Effector CD4-positive, alpha-beta T cell (primary cell): ENCODE data around the gene KCNG4.

Experiments
- DNase-seq: peaks from one replicate; pipeline ENCODE4 v3.0.0-alpha.2; 2020

KCNG4 gene

DNA sequence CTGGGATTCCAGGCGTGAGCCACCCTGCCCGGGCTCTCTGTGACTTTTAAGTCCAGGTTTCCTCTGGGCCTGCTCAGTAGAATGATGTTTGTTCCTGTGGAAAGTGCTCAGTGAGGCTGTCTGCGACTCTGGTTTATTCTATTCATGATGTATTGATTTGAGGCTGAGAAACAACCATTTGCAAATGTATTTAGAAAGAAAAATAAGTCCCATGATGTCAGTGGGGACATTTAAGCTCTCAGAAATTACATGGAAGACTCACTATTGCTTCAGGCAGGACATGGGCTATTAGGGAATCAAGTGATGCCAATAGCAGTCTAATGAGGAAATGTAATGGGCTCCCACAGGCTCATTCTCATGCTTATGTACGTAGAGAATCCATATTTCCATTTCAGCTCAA lies 22.2 kb upstream of the KCNG4 start:
- no peak for DNase-seq

DNA sequence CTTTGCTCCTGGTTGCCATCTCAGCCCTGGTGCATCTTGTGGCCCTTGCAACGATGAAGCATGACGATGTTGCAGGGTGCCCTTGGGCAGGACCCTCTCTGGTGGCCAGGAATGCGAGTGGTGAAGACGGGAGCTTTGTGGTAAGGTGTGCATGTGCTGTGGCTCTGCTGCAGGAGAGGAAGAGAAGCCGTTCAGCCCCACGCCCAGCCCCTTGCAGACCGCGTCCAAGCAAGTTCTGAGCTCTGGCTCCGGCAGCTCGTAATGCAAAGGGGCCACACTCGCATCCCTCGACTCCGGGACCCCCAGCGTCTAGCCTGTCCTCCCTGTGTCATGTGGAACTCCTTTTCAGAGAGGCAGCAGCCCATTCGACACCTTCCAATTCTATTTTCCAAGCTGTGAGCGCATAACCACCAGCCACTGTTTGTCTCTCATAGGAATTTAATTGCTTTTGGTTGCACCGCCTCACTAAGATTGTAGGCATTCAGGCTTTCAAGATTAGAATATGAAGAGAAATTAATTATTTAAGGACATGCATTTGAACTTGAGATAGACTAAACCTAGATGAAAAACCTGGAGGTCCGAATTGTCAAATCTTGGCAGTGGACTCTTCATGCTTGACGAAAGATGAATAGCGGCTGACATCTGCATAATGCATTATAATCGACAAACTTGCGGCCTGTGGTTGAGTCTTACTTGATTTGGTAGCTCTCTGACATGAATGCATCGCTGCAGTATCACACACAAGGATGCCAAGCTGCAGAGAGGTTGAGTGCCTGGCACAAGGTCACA lies 21.1 kb upstream of the KCNG4 start:
- no peak for DNase-seq

DNA sequence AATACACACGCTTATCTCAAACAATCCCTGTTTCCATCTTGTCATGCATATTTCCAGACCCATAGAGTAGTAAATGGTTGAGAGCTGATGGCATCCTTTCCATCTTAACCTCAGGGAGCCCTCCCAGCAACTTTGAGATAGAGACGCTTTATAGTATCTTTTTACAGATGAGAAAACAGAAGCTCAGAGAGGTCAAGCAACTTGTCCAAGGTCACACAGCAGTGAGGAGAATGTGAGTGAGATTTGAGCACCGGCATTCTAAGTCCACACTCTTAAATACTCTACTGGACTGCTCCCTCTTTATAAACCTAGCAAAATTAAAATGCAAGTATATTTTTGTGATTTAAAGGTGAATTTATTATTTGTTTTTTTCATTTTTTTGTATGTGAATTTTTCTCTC lies 19.9 kb upstream of the KCNG4 start:
- DNase-seq = no peak

DNA sequence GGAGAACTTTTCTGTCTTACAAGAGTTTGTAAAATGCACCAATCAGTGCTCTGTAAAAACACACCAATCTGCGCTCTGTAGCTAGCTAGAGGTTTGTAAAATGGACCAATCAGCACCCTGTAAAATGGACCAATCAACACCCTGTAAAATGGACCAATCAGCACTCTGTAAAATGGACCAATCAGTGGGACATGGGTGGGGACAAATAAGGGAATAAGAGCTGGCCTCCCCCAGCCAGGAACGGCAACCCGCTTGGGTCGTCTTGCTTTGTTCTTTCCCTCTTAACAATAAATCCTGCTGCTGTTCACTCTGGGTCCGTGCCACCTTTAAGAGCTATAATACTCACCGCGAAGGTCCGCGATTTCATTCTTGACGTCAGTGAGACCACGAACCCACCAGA lies 18.5 kb upstream of the KCNG4 start:
- DNase-seq = no peak

DNA sequence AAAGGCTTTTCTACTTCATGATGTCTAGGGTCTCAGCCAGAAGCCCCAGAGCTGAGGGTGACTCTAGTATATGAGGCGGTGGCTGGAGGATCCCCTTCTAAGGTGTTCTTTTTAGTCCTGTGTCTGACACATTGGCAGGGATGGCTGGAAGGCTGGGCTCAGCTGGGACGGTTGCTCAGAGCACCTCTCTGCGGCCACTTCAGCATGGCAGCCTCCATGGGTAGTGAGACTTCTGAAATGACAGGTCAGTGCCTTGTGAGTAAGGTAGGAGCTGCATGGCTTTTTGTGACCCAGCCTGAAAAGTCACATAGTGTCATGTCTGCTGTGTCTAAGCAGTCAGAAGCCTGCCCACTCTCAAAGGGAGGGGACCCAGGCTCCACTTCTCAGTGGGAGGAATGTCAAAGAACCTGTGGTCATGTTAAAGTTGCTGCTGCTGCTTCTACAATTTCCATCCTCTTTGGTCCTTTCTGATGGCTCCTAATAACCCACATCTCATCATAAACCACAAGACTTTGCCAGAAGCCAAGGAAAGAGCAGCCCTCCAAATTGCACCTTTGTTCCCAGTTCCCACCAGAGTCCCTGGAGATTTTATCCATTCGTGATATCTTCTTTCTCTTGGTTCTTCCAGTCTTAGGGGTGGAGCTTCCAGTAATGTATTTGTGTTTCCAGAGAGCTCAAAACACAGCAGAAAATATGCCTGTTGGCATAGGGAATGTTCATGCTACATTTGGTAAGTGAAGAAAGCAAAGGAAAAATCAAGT lies 15.4 kb upstream of the KCNG4 start:
- no peak for DNase-seq

DNA sequence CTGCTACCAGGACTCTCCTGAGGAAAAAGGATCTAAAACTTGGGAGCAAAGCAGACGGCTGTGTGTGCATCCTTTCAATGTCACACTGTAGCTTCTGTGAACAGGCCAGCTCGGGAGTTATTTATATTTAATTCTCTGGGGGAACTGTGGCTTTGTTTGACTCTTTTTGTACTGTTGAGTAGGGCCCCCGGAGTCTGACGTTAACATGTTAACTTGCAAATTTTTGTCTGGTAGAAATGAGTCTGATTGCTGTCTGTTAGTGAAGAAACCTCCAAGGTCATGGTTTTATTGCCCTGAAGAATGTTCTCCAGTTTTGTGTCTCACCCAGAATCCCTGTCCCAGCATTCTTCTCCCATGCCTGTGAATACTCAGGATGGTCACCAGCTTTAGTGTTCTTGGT lies 14.2 kb upstream of the KCNG4 start:
- no peak for DNase-seq

DNA sequence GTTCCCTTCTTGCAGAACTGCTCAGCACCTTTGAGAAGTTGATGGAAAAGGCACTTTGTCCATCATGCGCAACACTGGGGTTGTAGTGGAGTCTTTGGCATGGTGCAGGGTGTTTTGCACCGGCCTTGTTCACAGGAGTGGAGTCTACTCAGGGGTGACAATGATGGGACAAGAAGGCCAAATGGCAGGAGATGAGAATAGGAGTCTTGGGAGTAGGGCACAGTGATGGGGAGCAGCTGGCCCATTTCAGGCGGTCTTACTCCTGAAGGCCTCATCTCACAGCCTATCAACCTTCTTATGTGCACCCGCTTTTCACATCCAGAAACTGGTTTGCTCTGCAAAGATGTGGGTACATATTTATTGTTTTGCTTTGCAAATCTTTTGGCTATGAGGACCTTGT lies 13.4 kb upstream of the KCNG4 start:
- DNase-seq = no peak

DNA sequence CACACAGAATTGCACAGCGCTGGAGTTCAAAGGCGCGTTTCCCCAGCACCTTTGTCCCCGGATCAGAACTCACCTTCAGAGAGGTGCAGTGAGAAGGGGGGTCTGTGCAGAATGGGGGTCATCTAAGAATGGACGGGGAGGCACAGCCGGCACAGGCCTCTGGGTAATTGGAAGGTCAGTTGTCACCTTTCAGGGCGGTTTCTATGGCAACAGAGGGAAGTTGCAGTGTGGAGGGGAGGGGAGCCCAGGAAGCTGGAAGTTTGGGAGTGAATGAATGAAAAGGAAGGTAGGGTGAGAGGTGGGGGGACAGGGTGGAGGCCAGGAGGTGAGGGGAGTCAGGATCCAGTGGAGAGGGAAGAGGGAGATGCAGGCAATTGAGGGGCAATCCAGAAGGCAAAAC lies 12.4 kb upstream of the KCNG4 start:
- no peak for DNase-seq

DNA sequence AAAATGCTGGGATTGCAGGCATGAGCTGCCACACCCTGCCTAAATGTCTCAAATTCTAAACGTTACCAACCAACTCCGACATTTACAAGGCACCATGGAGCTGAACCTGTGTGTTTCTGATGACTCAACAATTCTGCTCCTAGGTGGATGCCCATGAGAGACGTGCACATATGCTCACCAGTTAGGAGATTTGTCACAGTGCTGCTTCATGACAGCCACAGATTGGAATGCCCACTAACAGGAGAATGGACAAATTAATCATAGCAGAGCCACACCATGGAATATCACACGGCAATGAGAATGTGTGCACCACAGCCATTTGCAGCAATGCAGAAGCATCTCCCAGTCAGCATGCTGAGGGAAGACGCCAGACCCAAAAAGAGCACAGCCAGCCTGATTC lies 8.0 kb upstream of the KCNG4 start:
- DNase-seq = no peak

DNA sequence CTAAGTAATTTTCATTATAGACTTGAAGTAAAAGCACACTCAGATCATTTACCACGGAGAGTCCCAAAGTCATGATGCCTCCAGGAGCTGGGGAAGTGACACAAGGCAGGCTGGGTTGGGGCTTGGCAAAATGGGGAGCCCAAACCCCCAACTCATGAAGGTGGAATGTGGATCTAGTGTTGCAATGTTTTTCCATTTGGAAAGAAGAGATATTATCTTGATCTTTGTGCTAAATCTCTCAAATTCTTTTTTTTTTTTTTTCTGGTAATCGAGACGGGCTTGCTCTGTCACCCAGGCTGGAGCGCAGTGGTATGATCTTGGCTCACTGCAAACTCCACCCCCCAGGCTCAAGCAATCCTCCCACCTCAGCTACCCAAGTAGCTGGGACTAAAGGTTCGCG lies 7.5 kb upstream of the KCNG4 start:
- no peak for DNase-seq

DNA sequence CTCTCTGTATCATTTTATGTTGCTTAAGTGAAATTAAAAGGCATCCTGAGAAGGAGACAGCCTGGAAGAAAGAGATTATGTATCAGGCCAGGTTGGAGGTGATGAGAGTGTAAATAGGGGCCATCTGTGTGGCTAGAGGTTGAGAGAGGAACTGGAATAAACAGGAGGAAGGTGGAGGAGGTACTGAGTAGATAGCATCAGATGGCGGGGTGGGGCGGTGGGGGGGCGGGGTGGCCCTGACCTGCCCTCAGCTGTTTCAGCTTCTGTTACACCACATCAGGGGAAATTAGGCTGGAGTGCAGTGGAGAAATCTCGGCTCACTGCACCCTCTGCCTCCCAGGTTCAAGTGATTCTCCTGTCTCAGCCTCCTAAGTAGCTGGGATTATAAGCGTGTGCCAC lies 6.9 kb upstream of the KCNG4 start:
- DNase-seq = no peak

DNA sequence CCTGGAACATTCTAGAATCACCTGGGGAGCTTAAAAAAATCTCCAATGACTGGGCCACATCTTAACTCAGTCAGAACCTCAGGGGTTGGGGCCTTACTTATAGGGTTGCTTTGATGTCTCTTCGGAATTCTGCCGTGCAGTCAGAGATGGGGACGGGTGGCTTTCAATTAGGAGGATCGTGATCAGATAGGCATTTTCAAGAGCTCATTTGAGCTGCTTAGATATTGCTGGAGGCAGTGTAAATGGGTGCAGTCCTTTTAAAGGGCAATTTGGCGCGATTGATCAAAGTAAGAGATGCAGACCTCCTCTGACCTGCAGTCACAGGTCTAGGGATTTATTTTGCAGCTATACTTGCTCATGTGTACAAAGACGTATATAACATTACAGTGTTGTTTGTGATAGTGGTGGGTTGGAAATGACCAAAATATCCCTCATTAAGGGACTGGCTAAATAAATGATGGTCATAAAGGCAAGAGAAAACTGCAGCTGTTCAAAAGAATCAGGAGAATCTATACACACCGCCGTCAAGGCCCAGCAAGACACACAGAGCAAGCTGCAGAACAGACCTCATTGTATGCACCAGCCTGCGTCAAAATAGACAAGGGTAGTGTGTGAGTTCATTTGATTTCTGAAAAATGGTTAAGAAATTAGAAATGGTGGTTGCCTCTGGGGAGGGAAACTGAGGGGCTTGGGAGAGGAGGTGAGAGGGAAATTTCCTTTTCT lies 6.3 kb upstream of the KCNG4 start:
- no peak for DNase-seq

DNA sequence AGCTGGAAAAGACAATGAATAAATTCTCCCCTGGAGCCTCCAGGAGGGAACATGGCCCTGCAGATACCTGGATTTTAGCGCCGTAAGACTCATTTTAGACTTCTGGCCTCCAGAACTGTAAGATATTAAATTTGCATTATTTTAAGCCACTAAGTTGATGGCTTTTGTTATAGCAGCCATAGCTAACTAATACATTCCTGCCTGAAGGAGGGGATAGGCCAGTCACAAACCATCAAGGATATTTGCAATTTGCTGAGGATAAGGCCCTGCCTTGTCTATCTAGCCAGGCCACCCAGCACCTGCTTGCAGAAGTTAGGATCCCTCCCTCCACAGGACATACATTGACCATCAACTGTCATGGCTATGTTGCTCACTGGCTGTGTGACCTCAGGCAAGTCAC lies 4.9 kb upstream of the KCNG4 start:
- DNase-seq = no peak

DNA sequence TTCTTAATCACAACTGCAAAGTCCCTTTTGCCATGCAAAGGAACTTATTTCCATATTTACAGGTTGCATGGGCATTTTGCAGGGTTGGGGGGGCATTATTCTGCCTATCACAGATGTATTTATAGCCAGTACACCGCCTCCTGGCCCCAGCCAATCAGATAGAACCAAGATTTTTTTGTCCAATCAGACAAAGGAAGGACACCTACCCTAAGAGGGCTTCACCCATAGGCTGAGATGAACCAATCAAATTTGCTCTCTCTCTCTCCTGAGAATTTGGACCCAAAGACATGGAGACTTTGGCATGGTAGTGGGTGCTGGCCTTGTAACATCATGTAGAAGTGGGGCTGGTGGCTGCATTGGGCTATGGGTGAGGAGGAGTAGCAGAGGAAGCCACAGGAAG lies 3.9 kb upstream of the KCNG4 start:
- DNase-seq = no peak

DNA sequence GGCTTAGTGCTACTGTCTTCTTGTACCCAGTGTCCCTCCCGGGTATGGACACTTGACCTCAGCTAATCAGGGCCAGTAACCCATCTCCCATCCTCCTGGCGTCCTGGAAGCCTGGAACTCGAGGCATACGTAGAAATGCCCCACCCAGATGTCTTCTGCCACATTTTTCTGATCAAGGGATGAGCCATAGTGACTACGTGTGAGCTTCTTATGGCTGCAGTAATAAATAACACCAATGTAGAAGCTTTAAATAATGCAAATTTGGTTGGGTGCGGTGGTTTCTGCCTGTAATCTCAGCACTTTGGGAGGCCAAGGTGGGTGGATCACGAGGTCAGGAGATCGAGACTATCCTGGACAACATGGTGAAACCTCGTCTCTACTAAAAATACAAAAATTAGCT lies 3.0 kb upstream of the KCNG4 start:
- DNase-seq = no peak

DNA sequence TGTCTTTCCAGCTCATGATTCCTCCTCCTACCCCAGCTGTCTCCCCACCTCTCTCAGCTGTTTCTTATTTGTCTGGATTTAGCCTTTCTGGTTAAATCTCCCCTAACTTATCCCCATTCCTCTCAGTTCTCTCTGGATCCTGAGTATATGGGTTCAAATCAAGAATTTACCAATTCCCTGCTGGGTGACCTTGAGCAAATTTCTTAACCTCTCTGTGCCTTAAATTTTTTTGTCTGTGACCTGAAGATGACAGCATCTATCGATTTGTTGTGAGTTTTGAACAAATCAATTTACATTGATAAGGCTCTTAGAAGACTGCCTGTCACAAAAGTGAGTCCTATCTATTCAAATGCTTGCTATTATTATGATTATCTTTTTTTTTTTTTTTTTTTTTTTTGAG lies 2.0 kb upstream of the KCNG4 start:
- no peak for DNase-seq

DNA sequence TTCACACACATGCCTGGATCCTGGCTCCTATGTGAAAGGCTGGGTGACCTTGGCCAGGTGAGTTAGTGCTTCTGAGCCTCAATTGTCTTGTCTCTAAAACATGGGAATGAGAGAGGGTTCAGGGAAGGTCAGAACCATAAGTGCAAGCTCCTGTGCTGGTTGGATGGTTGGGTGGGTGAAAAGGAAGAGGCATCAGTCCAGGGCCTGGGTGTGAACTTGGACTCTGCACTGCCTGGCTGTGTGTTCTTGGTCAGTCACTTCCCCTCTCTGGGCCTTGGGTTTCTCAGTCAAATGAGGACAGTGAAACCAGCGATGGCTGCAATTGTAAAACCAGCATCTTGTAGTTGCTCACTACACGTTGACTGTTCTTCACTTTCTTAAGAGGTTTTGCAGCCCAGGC lies 643 bp upstream of the KCNG4 start:
- DNase-seq = no peak

DNA sequence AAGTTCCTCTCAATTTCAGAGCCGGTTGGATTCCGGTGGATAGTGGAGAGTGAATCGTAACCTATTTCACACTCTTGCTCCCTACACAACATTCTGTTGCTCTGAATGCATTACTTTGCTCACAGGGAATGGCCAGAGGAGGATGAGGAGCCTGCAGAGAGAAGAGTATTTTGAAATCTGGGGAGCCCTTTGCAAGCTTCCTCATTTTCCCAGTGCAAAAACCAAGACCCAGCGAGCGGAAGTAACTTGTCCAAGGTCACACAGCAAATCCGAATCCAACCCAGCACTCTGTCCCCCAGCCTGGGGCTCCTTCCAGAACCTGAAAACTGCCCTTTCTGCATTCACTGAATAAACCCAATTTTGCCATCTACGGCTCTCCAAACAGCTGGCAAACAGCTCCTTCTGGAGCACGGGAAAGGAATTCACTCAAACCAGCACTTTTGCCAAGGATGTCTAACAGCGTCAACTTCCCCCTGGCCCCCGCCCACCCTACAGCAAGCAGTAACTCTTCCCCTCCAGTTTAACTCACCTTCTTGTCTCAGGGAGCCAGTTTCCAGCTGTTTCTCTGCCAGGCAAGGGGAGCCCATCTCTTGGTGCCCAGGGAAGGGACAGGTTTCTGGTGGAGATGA lies 557 bp downstream of the KCNG4 start:
- DNase-seq = no peak

DNA sequence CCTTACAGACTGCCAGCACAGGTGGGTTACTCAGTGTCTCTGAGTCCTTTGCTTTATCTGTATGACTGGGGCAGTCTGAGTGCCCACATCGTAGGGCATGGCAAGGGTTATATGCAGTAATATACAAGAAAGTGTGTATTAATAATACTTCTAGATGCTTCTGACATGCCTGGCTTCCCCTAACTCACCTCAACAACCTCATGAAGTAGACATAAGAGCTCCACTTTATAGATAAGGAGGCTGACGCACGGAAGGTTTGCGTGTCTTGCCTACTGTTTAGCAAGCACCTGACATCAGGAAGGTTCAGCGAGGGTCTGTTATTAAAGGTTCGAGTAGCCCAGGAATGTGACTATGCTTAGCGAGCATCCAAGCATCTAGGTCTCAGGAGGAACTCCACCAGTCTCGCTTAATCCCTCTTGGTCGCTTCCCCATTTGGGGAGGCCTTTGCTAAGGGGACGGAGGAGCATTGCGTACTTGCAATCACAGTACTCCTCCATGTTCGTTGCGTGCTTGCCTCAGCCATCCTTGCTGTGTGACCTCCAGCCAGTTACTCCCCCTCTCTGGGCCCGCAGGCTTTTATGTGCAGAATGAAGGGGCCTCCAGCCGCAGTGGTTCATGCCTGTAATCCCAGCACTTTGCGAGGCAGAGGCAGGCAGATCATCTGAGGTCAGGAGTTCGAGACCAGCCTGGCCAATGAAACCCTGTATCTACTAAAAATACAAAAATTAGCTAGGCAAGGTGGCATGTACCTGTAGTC lies 1.6 kb downstream of the KCNG4 start:
- DNase-seq = no peak

DNA sequence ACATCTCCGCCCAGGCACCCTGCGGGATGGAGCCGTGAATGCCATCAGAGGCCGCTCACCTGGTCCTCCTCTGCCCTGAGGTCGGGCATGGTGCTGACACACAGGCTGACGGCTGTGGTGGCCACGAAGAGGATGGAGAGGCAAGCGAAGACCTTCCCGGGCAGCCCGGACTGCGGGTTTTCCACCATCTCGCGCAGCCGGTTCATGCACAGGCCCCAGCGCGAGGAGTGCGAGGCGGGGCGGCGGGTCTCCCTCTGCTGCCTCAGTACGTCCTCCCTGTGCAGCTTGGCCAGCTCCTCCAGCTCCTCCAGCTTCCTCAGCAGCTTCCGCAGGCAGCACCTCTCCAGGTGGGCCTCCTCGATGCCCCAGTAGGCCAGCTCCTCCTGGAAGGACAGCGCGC lies 3.1 kb downstream of the KCNG4 start:
- no peak for DNase-seq

DNA sequence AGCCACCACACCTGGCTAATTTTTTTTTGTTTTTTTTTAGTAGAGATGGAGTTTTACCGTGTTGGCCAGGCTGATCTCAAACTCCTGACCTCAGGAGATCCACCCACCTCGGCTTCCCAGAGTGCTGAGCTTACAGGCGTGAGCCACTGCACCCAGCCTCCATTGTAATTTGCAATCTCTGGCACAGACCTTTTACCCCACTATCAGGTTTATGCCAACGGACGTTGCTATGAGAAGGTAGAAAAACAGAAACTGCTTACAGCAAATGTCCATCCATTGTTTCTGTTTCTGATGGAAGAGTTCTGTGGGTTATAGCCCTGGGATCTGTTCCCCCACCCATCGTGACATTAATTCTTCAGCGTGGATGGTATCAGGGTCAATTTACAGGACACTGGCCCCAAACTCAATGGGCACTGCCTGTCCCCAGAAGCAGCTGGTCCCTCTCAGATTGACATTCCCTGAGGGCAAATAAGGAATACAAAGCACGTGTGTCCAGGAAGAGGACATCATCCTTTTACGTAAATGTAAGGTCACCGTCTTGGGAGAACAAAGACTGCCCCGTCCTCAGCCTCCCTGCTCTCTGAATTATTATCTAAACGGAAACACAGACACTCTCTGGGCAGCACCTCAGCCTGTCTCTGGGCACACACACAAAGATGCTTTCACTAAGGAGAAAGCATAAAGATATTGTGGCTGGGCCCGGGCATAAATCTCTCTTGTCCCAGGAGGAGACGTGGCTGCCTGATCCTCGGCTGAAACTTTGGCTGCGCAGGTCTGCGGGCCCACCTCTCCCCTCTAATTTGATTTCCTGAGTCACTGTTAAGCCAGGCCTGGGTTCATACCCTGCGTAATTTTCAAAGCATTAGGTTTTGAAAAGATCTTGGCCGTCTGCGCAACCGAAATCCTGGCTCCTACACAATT lies 5.2 kb downstream of the KCNG4 start:
- DNase-seq = no peak

DNA sequence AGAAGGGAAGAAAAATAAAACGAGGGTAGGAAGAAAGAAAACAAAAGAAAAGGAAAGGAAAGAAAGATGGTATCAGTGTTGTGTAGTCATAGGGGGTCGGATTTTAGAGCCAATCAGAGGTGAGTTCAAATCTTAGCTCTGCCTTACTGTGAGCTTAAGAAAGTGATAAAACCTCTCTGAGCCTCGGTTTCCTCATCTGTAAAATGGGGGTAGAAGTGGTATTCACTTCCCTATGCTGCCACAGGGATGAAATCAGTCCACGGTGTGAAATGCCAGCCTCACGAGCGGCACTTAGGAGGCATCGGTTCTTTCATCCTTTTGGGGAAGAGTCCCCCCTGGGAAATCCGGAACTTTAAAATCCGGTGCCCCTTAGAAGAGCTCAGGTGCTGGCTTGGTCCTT lies 6.1 kb downstream of the KCNG4 start:
- DNase-seq = no peak
